Type B pancreatic cell (in vitro differentiated cells): ENCODE measurements around the gene DNAH17. TPM values are rescaled to one million over a fixed set of nuclear protein-coding genes. Genes with fewer than 3 reads are reported as not detected.

ENCODE experiments used
- DNase-seq: peaks from one replicate; pipeline ENCODE4 v3.0.0; 2021; ENCODE audit warnings: mixed read lengths; ENCODE audit not compliant: unreplicated experiment; ENCODE audit errors: extremely low spot score
- H3K27ac Mint-ChIP-seq: 2 replicates; pipeline ENCODE4 v1.8.0; 2021; ENCODE audit warnings: mild to moderate bottlenecking, mixed read lengths
- H3K27me3 Mint-ChIP-seq: 2 replicates; pipeline ENCODE4 v1.8.0; 2021; ENCODE audit warnings: mixed read lengths
- H3K36me3 Mint-ChIP-seq: 2 replicates; pipeline ENCODE4 v1.8.0; 2021; ENCODE audit warnings: mixed read lengths
- H3K4me1 Mint-ChIP-seq: one replicate; pipeline ENCODE4 v1.8.0; 2021; ENCODE audit warnings: mixed read lengths; ENCODE audit not compliant: unreplicated experiment
- H3K4me3 Mint-ChIP-seq: 2 replicates; pipeline ENCODE4 v1.8.0; 2021; ENCODE audit warnings: mild to moderate bottlenecking, mixed read lengths
- H3K9me3 Mint-ChIP-seq: 2 replicates; pipeline ENCODE4 v1.8.0; 2021; ENCODE audit warnings: mixed read lengths
- total RNA-seq: library from RNA; stranded (reverse); gene quantifications from 2 replicates; pipeline ENCODE4 v1.2.1, GENCODE V29; 2021; ENCODE audit warnings: low replicate concordance
- TF ChIP-seq, protein P1 (sequence below): fragments of 200-600 bp; sonication (generic); conservative IDR thresholded peaks from 2 replicates; pipeline ENCODE4 v1.5.0; 2021; ENCODE audit warnings: antibody characterized with exemption, mild to moderate bottlenecking

DNAH17 gene
- total RNA-seq, 1 donor from 2014 or later = 0.07 TPM

DNA sequence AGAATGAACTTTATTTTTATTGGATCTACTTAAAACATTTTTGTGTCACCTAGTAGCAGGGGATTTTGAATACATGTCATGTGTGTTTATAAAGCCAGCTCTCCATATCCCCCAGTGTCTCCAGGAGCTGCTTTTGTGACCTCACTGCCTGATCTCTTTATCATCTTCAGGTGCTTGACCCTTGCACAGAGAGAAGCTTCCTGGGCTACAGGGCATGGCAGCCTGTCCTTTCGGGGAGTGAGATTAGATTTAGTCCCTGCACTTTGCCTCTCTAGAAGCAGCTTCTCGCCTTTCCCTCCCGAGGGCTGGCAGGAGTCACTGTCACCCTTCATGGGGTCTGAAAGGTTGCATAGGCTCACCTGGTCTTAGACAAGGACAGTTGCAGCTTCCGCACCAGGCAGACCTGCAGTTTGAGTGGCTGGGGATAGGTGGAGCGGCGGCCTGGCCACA, 156.1 kb downstream of the DNAH17 start:
- TF ChIP-seq, protein P1, sequence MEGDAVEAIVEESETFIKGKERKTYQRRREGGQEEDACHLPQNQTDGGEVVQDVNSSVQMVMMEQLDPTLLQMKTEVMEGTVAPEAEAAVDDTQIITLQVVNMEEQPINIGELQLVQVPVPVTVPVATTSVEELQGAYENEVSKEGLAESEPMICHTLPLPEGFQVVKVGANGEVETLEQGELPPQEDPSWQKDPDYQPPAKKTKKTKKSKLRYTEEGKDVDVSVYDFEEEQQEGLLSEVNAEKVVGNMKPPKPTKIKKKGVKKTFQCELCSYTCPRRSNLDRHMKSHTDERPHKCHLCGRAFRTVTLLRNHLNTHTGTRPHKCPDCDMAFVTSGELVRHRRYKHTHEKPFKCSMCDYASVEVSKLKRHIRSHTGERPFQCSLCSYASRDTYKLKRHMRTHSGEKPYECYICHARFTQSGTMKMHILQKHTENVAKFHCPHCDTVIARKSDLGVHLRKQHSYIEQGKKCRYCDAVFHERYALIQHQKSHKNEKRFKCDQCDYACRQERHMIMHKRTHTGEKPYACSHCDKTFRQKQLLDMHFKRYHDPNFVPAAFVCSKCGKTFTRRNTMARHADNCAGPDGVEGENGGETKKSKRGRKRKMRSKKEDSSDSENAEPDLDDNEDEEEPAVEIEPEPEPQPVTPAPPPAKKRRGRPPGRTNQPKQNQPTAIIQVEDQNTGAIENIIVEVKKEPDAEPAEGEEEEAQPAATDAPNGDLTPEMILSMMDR = no peak
- no peaks in the 10 kb centered on the region for H3K27me3 Mint-ChIP-seq
- peaks cover 25% of the 10 kb centered on the region for H3K4me1 Mint-ChIP-seq
- peak overlapping the region; percentile 71 for H3K27ac Mint-ChIP-seq
- H3K36me3 Mint-ChIP-seq = peaks cover 16% of the 10 kb centered on the region
- H3K9me3 Mint-ChIP-seq = no peaks in the 10 kb centered on the region
- no peak overlapping the region for H3K4me3 Mint-ChIP-seq
- no peak for DNase-seq

DNA sequence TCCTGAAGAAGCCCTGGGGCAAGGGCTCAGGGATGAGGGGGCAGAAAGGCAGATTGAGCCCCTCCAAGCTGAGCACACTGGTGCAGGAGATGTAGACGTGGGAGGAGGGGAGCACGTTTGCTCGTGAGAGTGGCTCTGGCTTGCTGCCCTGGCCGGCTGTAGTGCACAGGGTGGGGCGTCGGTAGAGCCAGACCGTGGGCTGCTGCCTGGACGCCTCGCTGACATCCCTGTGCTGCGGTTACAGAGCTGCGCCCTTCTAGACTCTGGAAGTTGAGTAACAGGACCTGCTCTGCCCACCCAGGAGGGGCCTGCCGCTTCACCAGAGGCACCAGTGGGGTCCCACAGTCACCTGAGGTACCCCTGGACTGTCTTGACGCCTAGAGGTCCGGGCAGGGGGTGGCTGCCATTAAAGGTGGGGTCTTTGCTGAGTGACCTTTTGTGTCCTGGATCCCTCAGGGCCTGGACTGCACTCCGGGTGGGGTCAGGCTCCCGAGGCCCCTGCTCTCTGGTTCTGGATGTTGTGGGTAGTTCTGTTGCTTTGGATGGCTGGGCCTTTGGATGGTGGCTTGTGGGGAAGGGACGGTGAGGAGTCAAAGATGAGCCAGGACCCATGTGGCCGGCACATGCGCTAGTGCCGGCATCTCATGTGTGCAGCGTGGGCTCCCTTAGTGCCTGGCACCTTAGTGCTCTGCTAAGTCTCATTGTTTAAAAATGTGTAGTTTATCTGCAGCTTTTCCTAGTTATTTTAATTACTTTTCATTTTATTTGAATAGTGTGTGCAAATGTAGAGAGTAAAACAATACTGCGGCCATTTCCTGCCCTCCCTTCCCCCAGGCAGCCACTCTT, 157.0 kb downstream of the DNAH17 start:
- H3K27me3 Mint-ChIP-seq = no peaks in the 10 kb centered on the region
- peaks cover 30% of the 10 kb centered on the region for H3K4me1 Mint-ChIP-seq
- DNase-seq = no peak
- H3K9me3 Mint-ChIP-seq = no peaks in the 10 kb centered on the region
- TF ChIP-seq, protein P1 = no peak
- no peak overlapping the region for H3K27ac Mint-ChIP-seq
- peaks cover 16% of the 10 kb centered on the region for H3K36me3 Mint-ChIP-seq
- H3K4me3 Mint-ChIP-seq = no peak overlapping the region

DNA sequence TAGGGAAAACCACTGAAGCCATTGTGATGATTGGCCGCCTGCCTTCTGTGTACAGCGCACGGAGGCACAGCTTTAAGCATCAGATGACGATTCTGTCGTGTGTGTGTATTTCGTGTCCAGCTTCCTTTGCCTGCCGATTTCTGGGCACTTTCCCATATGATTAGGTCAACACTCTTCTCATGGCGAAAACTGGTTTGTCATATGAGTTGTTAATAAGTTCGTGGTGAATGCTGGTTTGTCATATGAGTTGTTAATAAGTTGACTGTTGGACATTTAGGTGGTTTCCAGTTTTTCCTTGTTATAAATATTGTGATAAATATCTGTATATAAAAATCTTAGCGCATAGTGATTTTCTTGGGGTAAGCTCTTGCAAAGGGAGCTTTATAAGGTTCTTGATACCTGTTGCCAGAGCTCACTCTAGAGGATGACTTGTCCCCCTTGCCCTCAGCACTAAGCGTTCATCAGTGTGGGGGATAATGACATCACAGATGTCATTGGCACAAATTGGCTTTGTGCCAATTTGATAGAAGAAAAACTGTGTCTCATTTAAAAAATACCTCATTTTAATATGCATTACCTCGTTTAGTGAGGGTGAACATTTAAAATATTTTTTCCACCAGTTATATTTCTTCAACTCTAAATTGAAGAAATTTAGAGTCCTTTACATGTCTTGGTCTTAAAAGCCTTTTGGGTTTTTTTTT, 158.7 kb downstream of the DNAH17 start:
- H3K27ac Mint-ChIP-seq = no peak overlapping the region
- H3K36me3 Mint-ChIP-seq = peaks cover 16% of the 10 kb centered on the region
- H3K4me3 Mint-ChIP-seq = no peak overlapping the region
- H3K27me3 Mint-ChIP-seq = no peaks in the 10 kb centered on the region
- peaks cover 30% of the 10 kb centered on the region for H3K4me1 Mint-ChIP-seq
- H3K9me3 Mint-ChIP-seq = no peaks in the 10 kb centered on the region
- no peak for DNase-seq
- TF ChIP-seq, protein P1 = no peak

DNA sequence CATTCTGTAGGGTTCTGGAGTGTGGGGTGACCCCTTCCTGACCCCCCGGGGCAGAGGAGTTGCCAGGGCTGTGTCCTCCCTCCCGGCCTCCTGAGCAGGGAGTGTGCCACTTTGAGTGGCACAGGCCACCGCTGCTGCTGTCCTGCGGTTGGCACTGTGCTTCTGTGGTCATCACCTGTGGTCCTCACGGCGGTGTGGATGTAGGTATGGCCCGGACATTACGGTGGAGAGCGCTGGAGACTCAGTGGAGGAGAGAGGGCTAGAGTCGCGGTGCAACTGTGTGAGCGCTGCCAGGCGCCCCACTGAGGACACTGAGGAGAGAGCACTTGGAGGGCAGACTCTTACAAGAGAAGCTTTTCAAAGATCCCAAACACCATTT, 159.7 kb downstream of the DNAH17 start:
- Mint-ChIP-seq H3K4me3 (no peak overlapping the region), H3K9me3 (no peaks in the 10 kb centered on the region), H3K27ac (no peak overlapping the region), H3K27me3 (no peaks in the 10 kb centered on the region), H3K4me1 (peaks cover 31% of the 10 kb centered on the region), H3K36me3 (peaks cover 16% of the 10 kb centered on the region)
- TF ChIP-seq, protein P1 = no peak
- DNase-seq = no peak

DNA sequence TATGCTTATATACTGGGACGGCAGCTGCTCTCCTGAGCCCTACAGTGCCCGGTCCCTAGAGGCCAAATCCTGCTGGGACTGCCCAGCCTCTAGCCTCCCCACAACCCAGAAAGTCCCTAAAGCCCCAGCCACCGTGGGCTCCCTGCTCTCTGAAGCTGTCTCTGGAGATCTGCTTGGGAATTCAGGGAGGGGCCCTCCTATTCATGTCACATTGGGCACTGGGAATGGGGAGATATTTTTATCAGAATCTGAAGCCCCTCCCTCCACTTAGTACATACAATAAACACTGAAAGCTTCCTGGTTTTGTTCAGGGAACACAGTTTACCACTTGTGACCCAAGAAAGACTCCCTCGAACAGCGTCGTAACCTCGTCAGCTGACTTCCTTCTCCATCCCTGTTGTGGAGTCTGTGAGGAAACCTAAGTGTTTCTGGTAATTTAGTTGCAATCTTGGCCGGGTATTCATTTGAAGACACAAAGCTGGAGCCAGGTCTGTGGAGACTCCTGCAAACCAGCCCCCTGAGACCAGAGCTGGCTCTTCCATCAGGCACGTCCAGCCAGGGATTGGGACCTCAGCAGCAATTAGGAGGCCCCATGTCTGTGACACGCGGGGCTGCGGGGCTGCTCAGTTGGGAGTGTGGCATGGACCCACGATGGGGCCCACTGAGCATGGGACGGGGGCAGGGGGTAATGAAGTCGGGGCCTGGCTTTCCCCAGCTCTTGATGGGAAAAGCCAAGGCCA, 160.2 kb downstream of the DNAH17 start:
- Mint-ChIP-seq H3K9me3 (no peaks in the 10 kb centered on the region), H3K27me3 (no peaks in the 10 kb centered on the region), H3K36me3 (peaks cover 12% of the 10 kb centered on the region), H3K27ac (peak overlapping the region; percentile 60), H3K4me3 (no peak overlapping the region), H3K4me1 (peaks cover 33% of the 10 kb centered on the region)
- TF ChIP-seq, protein P1 = no peak
- DNase-seq = no peak
